Measurements from ENCODE around the gene TSPAN4.

The TSPAN4 gene

GRCh38 chr11:889257-889656, 46.6 kb downstream of the TSPAN4 start:
- no peak for DNase-seq (ENCODE audit: low spot score)

GRCh38 chr11:889687-890475, 47.2 kb downstream of the TSPAN4 start:
- no peak for DNase-seq (ENCODE audit: low spot score)

GRCh38 chr11:890794-891540, 48.3 kb downstream of the TSPAN4 start:
- DNase-seq (ENCODE audit: low spot score): no peak

GRCh38 chr11:893008-893654, 50.5 kb downstream of the TSPAN4 start:
- no peak for DNase-seq (ENCODE audit: low spot score)

- DNase-seq (ENCODE audit: low spot score): no peak
Measured at GRCh38 chr11:894575-895201, 52.0 kb downstream of the TSPAN4 start.

GRCh38 chr11:895331-896110, 52.9 kb downstream of the TSPAN4 start:
- no peak for DNase-seq (ENCODE audit: low spot score)

GRCh38 chr11:897253-898142, 54.8 kb downstream of the TSPAN4 start:
- no peak for DNase-seq (ENCODE audit: low spot score)

- DNase-seq (ENCODE audit: low spot score): no peak
Measured at GRCh38 chr11:898143-898511, 55.5 kb downstream of the TSPAN4 start.

- no peak for DNase-seq (ENCODE audit: low spot score)
Measured at GRCh38 chr11:898540-899190, 56.0 kb downstream of the TSPAN4 start.

GRCh38 chr11:899724-900123, 57.1 kb downstream of the TSPAN4 start:
- DNase-seq (ENCODE audit: low spot score): no peak

- DNase-seq (ENCODE audit: low spot score): no peak
Measured at GRCh38 chr11:900545-900944, 57.9 kb downstream of the TSPAN4 start.

GRCh38 chr11:901452-902061, 58.9 kb downstream of the TSPAN4 start:
- DNase-seq (ENCODE audit: low spot score): no peak

- DNase-seq (ENCODE audit: low spot score): no peak
Measured at GRCh38 chr11:904380-904779, 61.7 kb downstream of the TSPAN4 start.

GRCh38 chr11:905952-906351, 63.3 kb downstream of the TSPAN4 start:
- DNase-seq (ENCODE audit: low spot score): no peak

- DNase-seq (ENCODE audit: low spot score): no peak
Measured at GRCh38 chr11:907668-908067, 65.0 kb downstream of the TSPAN4 start.

GRCh38 chr11:908273-908672, 65.6 kb downstream of the TSPAN4 start:
- DNase-seq (ENCODE audit: low spot score): no peak

GRCh38 chr11:909406-909805, 66.8 kb downstream of the TSPAN4 start:
- DNase-seq (ENCODE audit: low spot score): no peak

- no peak for DNase-seq (ENCODE audit: low spot score)
Measured at GRCh38 chr11:910044-910588, 67.5 kb downstream of the TSPAN4 start.

GRCh38 chr11:910589-911030, 68.0 kb downstream of the TSPAN4 start, which contains the start of gene CHID1:
Gene CHID1, minus strand, starts transcription at chr11:910810. Its CDS starts 5,994 bp downstream, at chr11:904816.
- peak; percentile 84 for DNase-seq (ENCODE audit: low spot score)
